Nephron (organoid): ENCODE data around the gene ZNF48.

Experiments used
- H3K27ac Mint-ChIP-seq, 3 experiments: 2 replicates each; pipeline ENCODE4 v1.8.0; 2020; ENCODE audit warnings: mixed read lengths in 3 of 3, mild to moderate bottlenecking in 2 of 3, moderate library complexity in 1 of 3
- H3K27me3 Mint-ChIP-seq: 2 replicates; pipeline ENCODE4 v1.8.0; 2021; ENCODE audit warnings: low read depth, mild to moderate bottlenecking, moderate library complexity, mixed read lengths
- H3K36me3 Mint-ChIP-seq: 2 replicates; pipeline ENCODE4 v1.8.0; 2020; ENCODE audit warnings: low read depth, mixed read lengths
- H3K4me1 Mint-ChIP-seq: 2 replicates; pipeline ENCODE4 v1.8.0; 2020; ENCODE audit warnings: mixed read lengths
- H3K4me3 Mint-ChIP-seq, 3 experiments: 2 replicates each; pipeline ENCODE4 v1.8.0; 2020; ENCODE audit warnings: mild to moderate bottlenecking in 3 of 3, mixed read lengths in 3 of 3, moderate library complexity in 2 of 3
- H3K9me3 Mint-ChIP-seq: 2 replicates; pipeline ENCODE4 v1.8.0; 2020; ENCODE audit warnings: mixed read lengths
- TF ChIP-seq, protein P1 (sequence below), 3 experiments: fragments of 200-600 bp; sonication (generic); IDR thresholded peaks; one replicate each; pipeline ENCODE4 v1.5.0; 2021; ENCODE audit warnings: antibody characterized with exemption in 3 of 3; ENCODE audit not compliant: unreplicated experiment in 3 of 3

ZNF48 gene

DNA sequence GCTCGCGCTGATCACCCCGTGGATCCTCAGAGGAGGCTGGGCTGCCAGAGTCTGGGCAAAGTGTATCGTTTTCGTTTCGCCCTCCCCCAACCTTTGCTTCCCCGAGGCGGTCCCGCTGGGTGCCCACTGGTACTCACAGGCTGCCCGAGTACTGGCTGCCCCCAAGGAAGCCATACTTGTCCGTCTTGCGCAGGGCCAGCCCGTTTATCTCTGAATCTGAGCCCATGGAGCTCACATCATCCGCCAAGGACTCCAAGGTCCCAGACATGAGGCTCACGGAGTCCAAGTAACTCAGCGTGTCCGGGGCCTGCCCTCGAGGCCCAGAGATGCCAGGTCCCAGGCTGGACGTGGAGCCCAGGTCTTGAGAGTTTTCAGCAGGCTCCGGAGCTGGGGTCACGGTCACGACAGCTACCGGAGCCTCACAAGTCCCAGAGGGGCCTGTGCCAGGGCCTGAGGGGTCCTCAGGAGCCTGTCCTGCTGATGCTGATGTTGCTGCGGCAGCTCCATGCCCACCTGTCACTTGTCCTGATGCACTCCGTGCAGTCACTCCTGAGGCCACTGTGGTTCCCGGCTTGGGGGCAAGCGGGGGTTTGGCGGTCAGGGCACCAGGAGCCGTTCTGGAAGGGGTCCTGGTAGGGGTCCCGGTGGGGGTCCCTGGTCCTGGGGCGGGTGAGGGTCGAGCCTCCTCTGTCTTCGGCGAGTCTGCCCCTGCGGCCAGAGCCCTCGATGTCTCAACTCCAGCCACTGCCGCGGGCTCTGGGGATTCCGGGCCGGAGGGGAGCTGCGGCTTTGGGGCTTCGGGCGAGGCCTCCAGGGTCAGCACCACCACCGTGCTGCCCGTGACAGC is 25.9 kb upstream of the ZNF48 start:
- H3K4me1 Mint-ChIP-seq: peaks cover 43% of the 10 kb centered on the region
- H3K27ac Mint-ChIP-seq: peak overlapping the region in 1 of 3 experiments; percentile 68
- no peaks in the 10 kb centered on the region for H3K27me3 Mint-ChIP-seq
- peak overlapping the region; percentile 91 to 94 (median 92) for H3K4me3 Mint-ChIP-seq
- H3K36me3 Mint-ChIP-seq: peaks cover 23% of the 10 kb centered on the region
- TF ChIP-seq, protein P1, sequence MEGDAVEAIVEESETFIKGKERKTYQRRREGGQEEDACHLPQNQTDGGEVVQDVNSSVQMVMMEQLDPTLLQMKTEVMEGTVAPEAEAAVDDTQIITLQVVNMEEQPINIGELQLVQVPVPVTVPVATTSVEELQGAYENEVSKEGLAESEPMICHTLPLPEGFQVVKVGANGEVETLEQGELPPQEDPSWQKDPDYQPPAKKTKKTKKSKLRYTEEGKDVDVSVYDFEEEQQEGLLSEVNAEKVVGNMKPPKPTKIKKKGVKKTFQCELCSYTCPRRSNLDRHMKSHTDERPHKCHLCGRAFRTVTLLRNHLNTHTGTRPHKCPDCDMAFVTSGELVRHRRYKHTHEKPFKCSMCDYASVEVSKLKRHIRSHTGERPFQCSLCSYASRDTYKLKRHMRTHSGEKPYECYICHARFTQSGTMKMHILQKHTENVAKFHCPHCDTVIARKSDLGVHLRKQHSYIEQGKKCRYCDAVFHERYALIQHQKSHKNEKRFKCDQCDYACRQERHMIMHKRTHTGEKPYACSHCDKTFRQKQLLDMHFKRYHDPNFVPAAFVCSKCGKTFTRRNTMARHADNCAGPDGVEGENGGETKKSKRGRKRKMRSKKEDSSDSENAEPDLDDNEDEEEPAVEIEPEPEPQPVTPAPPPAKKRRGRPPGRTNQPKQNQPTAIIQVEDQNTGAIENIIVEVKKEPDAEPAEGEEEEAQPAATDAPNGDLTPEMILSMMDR (IDR thresholded peaks at IDR 0.05; ENCODE audit: unreplicated experiment in 3 of 3): no peak
- no peaks in the 10 kb centered on the region for H3K9me3 Mint-ChIP-seq

DNA sequence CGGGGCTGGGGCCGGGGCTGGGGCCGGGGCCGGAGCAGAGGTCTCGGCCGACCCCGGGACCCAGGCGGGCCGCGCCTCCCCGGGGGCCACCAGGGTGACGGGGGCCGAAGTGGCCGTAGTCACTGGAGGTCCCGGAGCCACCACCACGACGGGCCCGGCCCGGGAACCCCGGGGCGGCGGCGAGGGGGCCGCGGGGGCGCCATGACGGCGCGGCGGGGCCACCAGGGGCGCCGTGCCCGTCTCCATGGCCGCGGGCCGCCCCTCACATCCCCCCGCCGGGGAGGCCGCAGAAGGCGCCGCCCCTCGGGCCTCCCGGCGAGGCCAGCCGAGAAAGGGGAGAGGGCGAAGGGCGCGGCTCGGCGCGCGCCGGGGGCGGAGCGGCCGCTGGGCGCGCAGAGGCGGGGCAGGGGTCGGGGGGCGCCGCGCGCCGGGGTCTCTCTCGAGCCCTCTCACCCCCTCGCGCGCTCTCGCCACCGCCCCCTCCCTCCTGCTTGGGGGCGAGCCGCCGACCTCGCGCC is 25.2 kb upstream of the ZNF48 start:
- Mint-ChIP-seq H3K9me3 (no peaks in the 10 kb centered on the region), H3K36me3 (peaks cover 18% of the 10 kb centered on the region), H3K4me1 (peaks cover 43% of the 10 kb centered on the region), H3K27me3 (no peaks in the 10 kb centered on the region), H3K27ac (no peak overlapping the region), H3K4me3 (peak overlapping the region; percentile 80 to 87 (median 87))
- TF ChIP-seq, protein P1 (IDR thresholded peaks at IDR 0.05; ENCODE audit: unreplicated experiment in 3 of 3): peak in 1 of 3 experiments; percentile 27

DNA sequence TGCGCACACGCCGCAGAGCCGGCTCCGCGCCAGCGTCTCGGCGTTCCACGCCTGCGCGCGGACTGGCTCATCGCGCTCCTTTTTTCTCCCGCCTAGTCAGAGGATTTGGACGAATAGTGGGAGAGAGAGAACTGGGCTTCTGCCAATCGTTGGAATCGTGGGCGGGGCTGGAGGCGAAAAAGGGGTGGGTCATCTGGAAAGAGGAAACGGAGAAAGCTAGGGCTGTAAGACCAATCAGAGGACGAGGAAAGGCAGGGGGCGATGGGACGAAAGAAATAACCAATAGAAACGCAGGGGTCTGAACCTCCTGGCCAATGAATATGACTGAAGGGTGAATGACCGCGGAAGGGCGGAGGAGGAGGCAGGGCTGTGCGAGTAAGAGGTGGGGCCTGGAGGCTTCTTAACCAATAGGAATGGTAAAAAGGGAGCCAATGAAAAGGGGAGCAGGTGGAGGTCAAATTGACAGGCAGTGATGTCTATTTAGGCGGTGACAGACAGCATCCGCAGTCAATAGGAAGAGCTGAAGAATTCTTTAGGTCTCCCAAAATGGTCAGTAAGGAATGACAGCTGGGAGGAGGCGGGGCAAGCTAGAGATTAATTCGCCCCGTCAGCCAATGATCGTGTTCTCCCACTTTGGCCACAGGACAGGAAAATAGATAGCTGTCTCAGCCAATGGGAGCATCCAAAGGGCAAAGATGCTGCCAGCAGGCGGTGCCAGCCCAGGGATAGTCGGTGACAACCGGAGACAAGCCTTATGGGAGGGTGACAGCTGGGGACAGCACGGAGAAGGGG is 24.6 kb upstream of the ZNF48 start, which contains the start of gene TBC1D10B:
TBC1D10B (minus strand) TSS at position 39 of the 792 bp plus-strand sequence. CDS start 311 bp downstream, outside the sequence.
- H3K27me3 Mint-ChIP-seq: no peaks in the 10 kb centered on the region
- H3K36me3 Mint-ChIP-seq: peaks cover 12% of the 10 kb centered on the region
- peak within 1 kb of the TSS; percentile 91 to 94 (median 92) for H3K4me3 Mint-ChIP-seq
- H3K9me3 Mint-ChIP-seq: no peaks in the 10 kb centered on the region
- peaks cover 37% of the 10 kb centered on the region for H3K4me1 Mint-ChIP-seq
- TF ChIP-seq, protein P1 (IDR thresholded peaks at IDR 0.05; ENCODE audit: unreplicated experiment in 3 of 3): peak in 2 of 3 experiments; percentile 17 to 37
- peak within 1 kb of the TSS; percentile 88 to 97 (median 92) for H3K27ac Mint-ChIP-seq

DNA sequence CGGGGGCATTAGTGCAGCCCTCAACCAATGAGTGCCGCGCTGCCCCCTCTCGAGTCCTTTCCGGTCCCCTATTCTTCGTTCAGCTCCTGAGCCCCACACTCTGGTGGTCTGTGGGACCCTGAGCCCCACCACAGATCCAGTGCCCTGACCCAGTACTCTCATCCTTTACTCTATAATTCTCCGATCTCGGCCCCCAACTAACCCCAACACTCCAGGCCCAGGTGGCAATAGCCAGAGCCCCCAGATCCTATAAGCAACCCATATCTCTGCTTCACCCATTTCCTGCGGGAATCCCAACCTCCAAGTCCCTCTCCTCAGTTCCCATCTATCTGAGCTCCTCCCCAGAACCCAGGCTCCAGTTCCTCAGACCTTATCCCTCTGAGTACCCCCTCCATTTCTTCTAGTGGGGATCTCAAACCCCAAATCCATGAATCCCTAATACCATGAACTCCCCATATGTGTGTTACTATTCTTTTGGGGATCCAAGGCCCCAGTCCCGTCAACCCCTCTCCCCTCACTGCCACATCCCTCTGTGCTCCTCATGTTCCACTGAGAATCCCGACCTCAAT is 23.9 kb upstream of the ZNF48 start:
- TF ChIP-seq, protein P1 (IDR thresholded peaks at IDR 0.05; ENCODE audit: unreplicated experiment in 3 of 3): peak in 1 of 3 experiments; percentile 7
- Mint-ChIP-seq H3K4me1 (peaks cover 34% of the 10 kb centered on the region), H3K9me3 (no peaks in the 10 kb centered on the region), H3K27me3 (no peaks in the 10 kb centered on the region), H3K4me3 (peak overlapping the region; percentile 80 to 87 (median 87)), H3K36me3 (peaks cover 10% of the 10 kb centered on the region), H3K27ac (peak overlapping the region; percentile 88 to 97 (median 92))

DNA sequence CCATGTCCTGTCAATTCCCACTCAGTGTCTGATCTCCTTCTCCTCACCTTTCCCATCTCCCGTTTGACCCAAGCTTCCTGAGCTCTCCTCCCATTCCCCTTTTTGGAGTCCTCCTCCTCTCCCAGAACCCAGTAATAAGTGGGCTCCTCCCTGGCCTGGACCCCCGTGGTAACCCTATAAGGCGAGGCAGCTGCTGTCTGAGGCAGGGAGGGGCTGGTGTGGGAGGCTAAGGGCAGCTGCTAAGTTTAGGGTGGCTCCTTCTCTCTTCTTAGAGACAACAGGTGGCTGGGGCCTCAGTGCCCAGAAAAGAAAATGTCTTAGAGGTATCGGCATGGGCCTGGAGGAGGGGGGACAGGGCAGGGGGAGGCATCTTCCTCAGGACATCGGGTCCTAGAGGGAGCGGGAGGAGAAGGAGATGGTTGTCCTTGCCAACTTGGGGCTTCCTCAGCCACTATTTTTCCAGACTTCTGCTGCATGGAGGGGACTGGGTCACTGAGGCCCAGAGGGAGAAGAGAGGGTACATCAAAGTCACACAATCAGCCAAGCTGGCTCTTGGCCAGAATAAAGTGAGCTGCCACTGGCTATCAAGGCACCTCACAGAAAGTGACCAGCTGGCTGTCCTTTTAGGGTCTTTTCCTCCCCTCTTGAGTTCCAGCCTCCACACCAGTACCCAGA is 23.0 kb upstream of the ZNF48 start:
- H3K4me1 Mint-ChIP-seq: peaks cover 28% of the 10 kb centered on the region
- H3K4me3 Mint-ChIP-seq: peak overlapping the region; percentile 80 to 87 (median 87)
- TF ChIP-seq, protein P1 (IDR thresholded peaks at IDR 0.05; ENCODE audit: unreplicated experiment in 3 of 3): no peak
- peaks cover 3% of the 10 kb centered on the region for H3K36me3 Mint-ChIP-seq
- no peaks in the 10 kb centered on the region for H3K9me3 Mint-ChIP-seq
- H3K27me3 Mint-ChIP-seq: no peaks in the 10 kb centered on the region
- H3K27ac Mint-ChIP-seq: peak overlapping the region; percentile 88 to 97 (median 92)
